Type B pancreatic cell (in vitro differentiated cells): Measurements from ENCODE around the gene DPP10. TPM values are rescaled to one million over a fixed set of nuclear protein-coding genes. Genes with fewer than 3 reads are reported as not detected.

ENCODE experiments used
- DNase-seq: peaks from one replicate; pipeline ENCODE4 v3.0.0; 2021; ENCODE audit warnings: mixed read lengths; ENCODE audit not compliant: unreplicated experiment; ENCODE audit errors: extremely low spot score
- H3K27ac Mint-ChIP-seq: 2 replicates; pipeline ENCODE4 v1.8.0; 2021; ENCODE audit warnings: mild to moderate bottlenecking, mixed read lengths
- H3K27me3 Mint-ChIP-seq: 2 replicates; pipeline ENCODE4 v1.8.0; 2021; ENCODE audit warnings: mixed read lengths
- H3K36me3 Mint-ChIP-seq: 2 replicates; pipeline ENCODE4 v1.8.0; 2021; ENCODE audit warnings: mixed read lengths
- H3K4me1 Mint-ChIP-seq: one replicate; pipeline ENCODE4 v1.8.0; 2021; ENCODE audit warnings: mixed read lengths; ENCODE audit not compliant: unreplicated experiment
- H3K4me3 Mint-ChIP-seq: 2 replicates; pipeline ENCODE4 v1.8.0; 2021; ENCODE audit warnings: mild to moderate bottlenecking, mixed read lengths
- H3K9me3 Mint-ChIP-seq: 2 replicates; pipeline ENCODE4 v1.8.0; 2021; ENCODE audit warnings: mixed read lengths
- CTCF ChIP-seq: fragments of 200-600 bp; sonication (generic); conservative IDR thresholded peaks from 2 replicates; pipeline ENCODE4 v1.5.0; 2021; ENCODE audit warnings: antibody characterized with exemption, mild to moderate bottlenecking
- total RNA-seq: library from RNA; stranded (reverse); gene quantifications from 2 replicates; pipeline ENCODE4 v1.2.1, GENCODE V29; 2021; ENCODE audit warnings: low replicate concordance

DPP10 gene
- total RNA-seq, 1 donor from 2014 or later: 8.8 TPM

- H3K27ac Mint-ChIP-seq: no peak overlapping the region
- no peak overlapping the region for H3K4me3 Mint-ChIP-seq
- H3K9me3 Mint-ChIP-seq: no peaks in the 10 kb centered on the region
Measured at GRCh38 chr2:115118306-115118705, 675.9 kb downstream of the DPP10 start.

DNA sequence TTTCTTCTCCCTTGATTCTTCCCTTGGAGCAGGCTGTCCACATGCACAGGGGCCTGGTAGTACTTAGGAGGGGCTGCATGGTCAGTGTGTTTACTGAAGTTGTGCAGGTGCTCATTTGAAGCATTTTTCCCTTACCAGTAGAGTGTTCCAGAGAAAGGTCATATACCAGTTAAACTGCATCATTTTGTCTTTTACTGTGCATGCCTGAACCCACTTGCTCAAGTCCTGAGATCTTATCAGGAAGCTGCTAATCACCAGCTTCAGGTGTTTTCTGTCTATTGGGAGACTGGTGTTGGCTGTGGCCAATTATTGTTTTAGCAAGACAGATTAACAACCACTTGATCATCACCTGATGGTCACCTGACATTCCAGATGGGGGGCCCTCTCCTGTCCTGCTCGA is 676.6 kb downstream of the DPP10 start:
- H3K27ac Mint-ChIP-seq: no peak overlapping the region
- no peak for TF ChIP-seq CTCF
- H3K36me3 Mint-ChIP-seq: no peaks in the 10 kb centered on the region
- no peaks in the 10 kb centered on the region for H3K9me3 Mint-ChIP-seq
- DNase-seq: no peak
- H3K27me3 Mint-ChIP-seq: no peaks in the 10 kb centered on the region
- H3K4me3 Mint-ChIP-seq: no peak overlapping the region
- no peaks in the 10 kb centered on the region for H3K4me1 Mint-ChIP-seq

More at GRCh38 chr2:115118306-115118705, 675.9 kb downstream of the DPP10 start:
- no peaks in the 10 kb centered on the region for H3K27me3 Mint-ChIP-seq
- no peaks in the 10 kb centered on the region for H3K36me3 Mint-ChIP-seq
- no peaks in the 10 kb centered on the region for H3K4me1 Mint-ChIP-seq
- TF ChIP-seq CTCF: no peak
- DNase-seq: no peak

DNA sequence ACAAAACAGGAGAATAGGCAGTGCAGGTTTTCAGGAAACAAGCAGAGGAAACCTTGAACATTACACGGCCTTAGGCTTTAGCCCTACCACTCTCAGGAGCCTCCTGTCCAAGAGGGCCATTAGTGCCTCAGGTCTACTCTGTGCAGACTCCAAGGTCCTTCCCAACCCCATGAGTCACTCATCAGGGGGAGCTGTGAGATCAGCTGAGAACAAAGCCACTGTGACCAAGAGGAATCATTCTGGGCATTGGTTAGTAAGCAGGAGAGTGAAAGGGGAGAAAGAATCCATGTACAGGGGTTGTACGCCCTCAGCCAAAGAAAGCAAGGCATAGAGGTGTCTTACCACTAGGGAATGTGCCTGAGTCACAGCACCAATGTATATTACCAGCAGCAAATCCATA is 680.3 kb downstream of the DPP10 start:
- H3K4me1 Mint-ChIP-seq: no peaks in the 10 kb centered on the region
- no peak overlapping the region for H3K4me3 Mint-ChIP-seq
- H3K9me3 Mint-ChIP-seq: no peaks in the 10 kb centered on the region
- H3K27ac Mint-ChIP-seq: no peak overlapping the region
- no peak for TF ChIP-seq CTCF
- no peak for DNase-seq
- no peaks in the 10 kb centered on the region for H3K27me3 Mint-ChIP-seq
- H3K36me3 Mint-ChIP-seq: no peaks in the 10 kb centered on the region

DNA sequence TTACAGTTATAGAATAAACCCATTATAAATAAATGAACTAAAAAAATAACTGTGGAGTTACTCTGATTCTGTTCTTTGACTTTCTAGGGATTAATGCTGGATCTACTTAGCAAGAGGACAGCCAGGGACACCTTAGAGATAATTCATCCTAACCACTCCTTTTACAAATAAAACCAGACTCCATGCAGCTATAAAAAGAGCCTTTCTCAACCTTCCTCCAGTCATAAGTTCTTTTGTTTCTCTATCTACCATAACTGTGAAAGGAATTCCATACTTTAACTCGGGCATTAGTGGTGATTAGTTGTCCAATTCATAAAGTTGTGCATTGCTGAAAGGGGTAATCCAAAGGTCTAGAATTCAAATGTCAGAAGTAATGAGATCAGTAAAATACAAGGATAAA is 682.4 kb downstream of the DPP10 start:
- no peak overlapping the region for H3K27ac Mint-ChIP-seq
- H3K4me3 Mint-ChIP-seq: no peak overlapping the region
- no peak for DNase-seq
- H3K9me3 Mint-ChIP-seq: no peaks in the 10 kb centered on the region
- no peaks in the 10 kb centered on the region for H3K4me1 Mint-ChIP-seq
- no peaks in the 10 kb centered on the region for H3K27me3 Mint-ChIP-seq
- H3K36me3 Mint-ChIP-seq: no peaks in the 10 kb centered on the region
- no peak for TF ChIP-seq CTCF

DNA sequence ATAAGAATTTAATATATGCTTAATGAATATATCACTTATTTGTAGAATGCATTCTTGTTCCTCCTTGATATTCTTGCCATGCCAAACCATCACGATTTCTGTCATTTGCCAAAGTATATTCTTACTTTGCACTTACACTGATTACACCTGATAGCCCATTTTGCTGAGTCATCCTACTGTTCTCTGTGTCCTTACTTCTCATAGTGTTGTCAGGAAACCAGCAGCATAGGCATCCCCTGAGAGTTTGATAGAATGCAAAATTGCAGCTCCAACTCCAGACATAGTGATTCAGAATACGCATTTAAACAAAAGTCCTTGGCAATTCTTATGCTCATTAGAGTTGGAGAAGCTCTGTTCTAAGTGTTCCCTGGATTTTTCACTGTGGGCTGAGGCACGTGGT is 687.1 kb downstream of the DPP10 start:
- no peak for DNase-seq

More for the DNA sequence above, 687.1 kb downstream of the DPP10 start:
- Mint-ChIP-seq H3K27me3 (no peaks in the 10 kb centered on the region), H3K27ac (no peak overlapping the region), H3K4me3 (no peak overlapping the region), H3K36me3 (no peaks in the 10 kb centered on the region), H3K9me3 (no peaks in the 10 kb centered on the region), H3K4me1 (no peaks in the 10 kb centered on the region)
- no peak for TF ChIP-seq CTCF
